HepG2 (cell line): ENCODE results near the gene ZDHHC19. TPM values are rescaled to one million over a fixed set of nuclear protein-coding genes. Genes with fewer than 3 reads are reported as not detected.

Experiments used
- ARHGAP35 ChIP-seq: sonication (generic); formaldehyde crosslinking; IDR thresholded peaks from 2 replicates; pipeline ENCODE4 v1.9.0; 2022; ENCODE audit warnings: mild to moderate bottlenecking, inconsistent platforms, moderate library complexity, missing genetic modification reagents, borderline replicate concordance
- ATF5 ChIP-seq: sonication (generic); formaldehyde crosslinking; IDR thresholded peaks from 2 replicates; pipeline ENCODE4 v1.4.0; 2020; ENCODE audit warnings: mild to moderate bottlenecking, low read depth, missing genetic modification reagents
- ISX ChIP-seq: sonication (generic); formaldehyde crosslinking; conservative IDR thresholded peaks from 2 replicates; pipeline ENCODE4 v1.5.0; 2020; ENCODE audit warnings: missing genetic modification reagents
- KAT8 ChIP-seq: IDR thresholded peaks from 2 replicates; pipeline ENCODE4 v1.6.1; 2016; ENCODE audit warnings: missing genetic modification reagents, missing compliant biosample characterization
- MEIS1 ChIP-seq: sonication (generic); formaldehyde crosslinking; IDR thresholded peaks from 2 replicates; pipeline ENCODE4 v1.9.0; 2021; ENCODE audit warnings: mild to moderate bottlenecking, missing genetic modification reagents, moderate library complexity, borderline replicate concordance
- MLXIP ChIP-seq: sonication (generic); formaldehyde crosslinking; IDR thresholded peaks from 2 replicates; pipeline ENCODE4 v1.9.0; 2021; ENCODE audit warnings: missing genetic modification reagents, borderline replicate concordance
- NBN ChIP-seq: fragments of 450-650 bp; conservative IDR thresholded peaks from 2 replicates; pipeline ENCODE4 v1.6.1; 2017
- RERE ChIP-seq: IDR thresholded peaks from 2 replicates; pipeline ENCODE4 v1.6.1; 2016; ENCODE audit warnings: low read depth, missing genetic modification reagents, missing compliant biosample characterization
- SNRNP70 ChIP-seq: fragments of 200-400 bp; formaldehyde crosslinking; IDR thresholded peaks from 2 replicates; pipeline ENCODE4 v1.6.1; 2017; ENCODE audit warnings: mild to moderate bottlenecking, low read depth, low read length, moderate library complexity
- ZC3H13 ChIP-seq: sonication (generic); formaldehyde crosslinking; IDR thresholded peaks from 2 replicates; pipeline ENCODE4 v1.8.1; 2023; ENCODE audit warnings: mild to moderate bottlenecking, missing genetic modification reagents, moderate library complexity
- ZFP36L2 ChIP-seq: sonication (generic); formaldehyde crosslinking; IDR thresholded peaks from 2 replicates; pipeline ENCODE4 v1.4.0; 2020; ENCODE audit warnings: missing genetic modification reagents
- ZMAT3 ChIP-seq: sonication (generic); formaldehyde crosslinking; conservative IDR thresholded peaks from 2 replicates; pipeline ENCODE4 v1.7.0; 2021; ENCODE audit warnings: missing genetic modification reagents
- ZNF121 ChIP-seq: sonication (generic); formaldehyde crosslinking; IDR thresholded peaks from 2 replicates; pipeline ENCODE4 v1.5.0; 2020; ENCODE audit warnings: mild to moderate bottlenecking, missing genetic modification reagents
- ZNF230 ChIP-seq: sonication (generic); formaldehyde crosslinking; IDR thresholded peaks from 2 replicates; pipeline ENCODE4 v1.4.0; 2020; ENCODE audit warnings: mild to moderate bottlenecking, missing genetic modification reagents
- ZNF317 ChIP-seq: sonication (generic); formaldehyde crosslinking; IDR thresholded peaks from 2 replicates; pipeline ENCODE4 v1.5.0; 2020; ENCODE audit warnings: mild to moderate bottlenecking, missing genetic modification reagents
- ZNF468 ChIP-seq: sonication (generic); formaldehyde crosslinking; IDR thresholded peaks from 2 replicates; pipeline ENCODE4 v1.8.0; 2022; ENCODE audit warnings: mild to moderate bottlenecking, moderate library complexity, missing genetic modification reagents
- ZNF501 ChIP-seq: sonication (generic); formaldehyde crosslinking; IDR thresholded peaks from 2 replicates; pipeline ENCODE4 v1.5.1; 2020; ENCODE audit warnings: mild to moderate bottlenecking, moderate library complexity, missing genetic modification reagents
- ZNF510 ChIP-seq: sonication (generic); formaldehyde crosslinking; IDR thresholded peaks from 2 replicates; pipeline ENCODE4 v1.4.0; 2020; ENCODE audit warnings: low read depth, mild to moderate bottlenecking, missing genetic modification reagents
- ZNF773 ChIP-seq: sonication (generic); formaldehyde crosslinking; IDR thresholded peaks from 2 replicates; pipeline ENCODE4 v1.4.0; 2020; ENCODE audit warnings: missing genetic modification reagents, borderline replicate concordance
- ZNF879 ChIP-seq: sonication (generic); formaldehyde crosslinking; IDR thresholded peaks from 2 replicates; pipeline ENCODE4 v1.8.1; 2023; ENCODE audit warnings: missing genetic modification reagents
- polyA plus RNA-seq, 8 experiments: library from polyadenylated mRNA; depleted of rRNA in 3 of 8; stranded (reverse) in 7 of 8; unstranded in 1 of 8; fragments of >200 nt; fragmentation: Illumina TruSeq in 4 of 8; extraction: Trizol in 4 of 8; gene quantifications; 2 replicates each; pipeline versions ENCODE4 v1.2.1 to v1.2.3, GENCODE V29; 2011 to 2016; ENCODE audit warnings: low read depth in 4 of 8, missing spikeins in 1 of 8, mixed read lengths in 1 of 8; ENCODE audit not compliant: insufficient read depth in 1 of 8
- total RNA-seq, 5 experiments: library from RNA; depleted of rRNA; stranded (reverse); fragments of >200 nt; fragmentation: Illumina TruSeq; extraction: Trizol; gene quantifications; 2 replicates each; pipeline ENCODE4 v1.2.3, GENCODE V29; 2016; ENCODE audit warnings: low read depth in 1 of 5

Gene ZDHHC19
- total and polyA plus RNA-seq, 2 of the 13 experiments (the other 11 are each of a cell fraction or from before 2014, with no cell fraction given), result 0.22 to 0.53 TPM

GRCh38 chr3:196227629-196228493 is 16.7 kb upstream of the ZDHHC19 start (continued):
- TF ChIP-seq ZNF501 (CRISPR knock-in tag) (peak; percentile 40; the same call in 1 of the 2 replicates), ARHGAP35 (CRISPR knock-in tag) (no peak), ZNF510 (0 out of 2 replicates have a peak, but pooled peaks have one; percentile 48), MEIS1 (peak; percentile 26; the same call in 1 of the 2 replicates), KAT8 (no peak), ZFP36L2 (CRISPR knock-in tag) (no peak), RERE (CRISPR knock-in tag) (no peak), SNRNP70 (no peak), ZNF230 (no peak; the same call in 1 of the 2 replicates), MLXIP (CRISPR knock-in tag) (no peak), NBN (no peak), ISX (CRISPR knock-in tag) (no peak), ZNF468 (CRISPR knock-in tag) (no peak), ZNF879 (CRISPR knock-in tag) (no peak), ATF5 (CRISPR knock-in tag) (no peak), ZNF317 (CRISPR knock-in tag) (no peak), ZNF121 (no peak), ZNF773 (CRISPR knock-in tag) (no peak), ZMAT3 (no peak), ZC3H13 (CRISPR knock-in tag) (no peak)
